Kidney (tissue), 14 donors: ENCODE data around the gene IFNA1. TPM values are rescaled to one million over a fixed set of nuclear protein-coding genes. Genes with fewer than 3 reads are reported as not detected.

ENCODE experiments used
- DNase-seq, 5 donors: peaks; one replicate each; pipeline ENCODE4 v3.0.0-alpha.2; 2013 to 2020
- FAIRE-seq: peaks from 2 replicates; lab custom pipeline; 2012; peaks lifted over from hg19 to GRCh38; lab: Jason Lieb, UNC
- H3K27ac ChIP-seq, 2 donors: one replicate each; pipeline ENCODE4 v1.7.0; 2013; ENCODE audit warnings: low read depth in 2 of 2, low read length in 2 of 2, inconsistent platforms in 1 of 2
- H3K27me3 ChIP-seq: one replicate; pipeline ENCODE4 v1.7.1; 2013; ENCODE audit warnings: low read length, inconsistent platforms; ENCODE audit not compliant: control insufficient read depth, insufficient read depth
- H3K36me3 ChIP-seq, 3 donors: one replicate each; pipeline versions ENCODE4 v1.7.0 to v1.7.1; 2013; ENCODE audit warnings: low read length in 3 of 3, control low read depth in 1 of 3, inconsistent platforms in 1 of 3; ENCODE audit not compliant: insufficient read depth in 3 of 3, control insufficient read depth in 2 of 3
- H3K4me1 ChIP-seq, 3 donors: one replicate each; pipeline versions ENCODE4 v1.7.0 to v1.7.1; 2013; ENCODE audit warnings: low read length in 3 of 3, inconsistent platforms in 1 of 3, low read depth in 1 of 3; ENCODE audit not compliant: control insufficient read depth in 2 of 3, insufficient read depth in 2 of 3
- H3K4me3 ChIP-seq, 3 donors: one replicate each; pipeline versions ENCODE4 v1.7.0 to v1.8.1; 2013; ENCODE audit warnings: low read length in 3 of 3, control low read depth in 1 of 3, inconsistent platforms in 1 of 3
- H3K9ac ChIP-seq, 3 donors: one replicate each; pipeline versions ENCODE4 v1.7.0 to v1.7.1; 2013; ENCODE audit warnings: low read length in 3 of 3, control low read depth in 1 of 3, inconsistent platforms in 1 of 3
- H3K9me3 ChIP-seq, 3 donors: one replicate each; pipeline versions ENCODE4 v1.7.0 to v1.7.1; 2013; ENCODE audit warnings: low read length in 3 of 3, control low read depth in 1 of 3, inconsistent platforms in 1 of 3; ENCODE audit not compliant: control insufficient read depth in 2 of 3, insufficient read depth in 1 of 3
- CTCF ChIP-seq: IDR thresholded peaks from 3 replicates; pipeline ENCODE4 v1.5.1; 2012; ENCODE audit warnings: mild to moderate bottlenecking, moderate library complexity, borderline replicate concordance; ENCODE audit not compliant: insufficient read depth; ENCODE audit errors: extremely low read depth
- intact Hi-C: fragments of 100-400 bp; cut with DNase I; formaldehyde crosslinking; loops from one replicate; pipeline ENCODE4 v1.11.1; 2022
- polyA plus RNA-seq: library from polyadenylated mRNA; stranded (reverse); fragments of 350-450 nt; fragmentation: Illumina TruSeq; extraction: RNeasy Lipid Tissue Mini Kit (QIAGEN cat#74804); gene quantifications from one replicate; pipeline ENCODE4 v1.2.3, GENCODE V29; 2014; ENCODE audit warnings: low read depth, low replicate concordance; ENCODE audit not compliant: insufficient read depth
- total RNA-seq: library from RNA; stranded (reverse); fragmentation: NEBNext Ultra II Directional; extraction: Animal tissue kit (Norgen Biotek cat#: 25700); gene quantifications from one replicate; pipeline ENCODE4 v1.2.1, GENCODE V29; 2021
- donor health status: control.
- donor health status: control.
- donor health status: control.
- donor health status: control.
- donor health status: control.
- donor health status: DM: yes; HTN: yes; CAD: no.
- donor health status: Normal renal cell carcinoma (clear cell type).

The IFNA1 gene
- total and polyA plus RNA-seq, 2 donors from 2014 or later: not detected

- Histone ChIP-seq H3K36me3 (no peaks in the 10 kb centered on the region), H3K9ac (no peak overlapping the region), H3K27me3 (no peaks in the 10 kb centered on the region), H3K9me3 (no peaks in the 10 kb centered on the region), H3K27ac (no peak overlapping the region), H3K4me3 (no peak overlapping the region), H3K4me1 (no peaks in the 10 kb centered on the region)
- intact Hi-C loops: no loop called here
- no peak for TF ChIP-seq CTCF
- DNase-seq: no peak
- no peak for FAIRE-seq
Observed at GRCh38 chr9:21428235-21428634, 12.0 kb upstream of the IFNA1 start.

- no peak overlapping the region for H3K4me3 ChIP-seq
- TF ChIP-seq CTCF: no peak
- H3K36me3 ChIP-seq: no peaks in the 10 kb centered on the region
- H3K4me1 ChIP-seq: no peaks in the 10 kb centered on the region
- no peaks in the 10 kb centered on the region for H3K9me3 ChIP-seq
- H3K27ac ChIP-seq: no peak overlapping the region
- intact Hi-C loops: no loop called here
- no peaks in the 10 kb centered on the region for H3K27me3 ChIP-seq
- H3K9ac ChIP-seq: no peak overlapping the region
- FAIRE-seq (no peak), DNase-seq (no peak)
Observed at GRCh38 chr9:21429191-21429590, 11.0 kb upstream of the IFNA1 start.

- Histone ChIP-seq H3K27me3 (no peaks in the 10 kb centered on the region), H3K9ac (no peak overlapping the region), H3K9me3 (no peaks in the 10 kb centered on the region), H3K4me3 (no peak overlapping the region), H3K27ac (no peak overlapping the region), H3K36me3 (no peaks in the 10 kb centered on the region), H3K4me1 (no peaks in the 10 kb centered on the region)
- DNase-seq (no peak), FAIRE-seq (no peak)
- intact Hi-C loops: no loop called here
- TF ChIP-seq CTCF: no peak
Observed at GRCh38 chr9:21432672-21433425, 7.4 kb upstream of the IFNA1 start.
